Activated naive CD8-positive, alpha-beta T cell (primary cell): ENCODE measurements around the gene ATL2.

Experiments used
- H3K27ac Mint-ChIP-seq: one replicate; pipeline ENCODE4 v1.8.0; 2021; ENCODE audit warnings: mixed read lengths
- H3K27me3 Mint-ChIP-seq: one replicate; pipeline ENCODE4 v1.8.0; 2021; ENCODE audit warnings: mixed read lengths
- H3K36me3 Mint-ChIP-seq: one replicate; pipeline ENCODE4 v1.8.0; 2021; ENCODE audit warnings: mixed read lengths
- H3K4me1 Mint-ChIP-seq: one replicate; pipeline ENCODE4 v1.8.0; 2021; ENCODE audit warnings: low read depth, mixed read lengths
- H3K4me3 Mint-ChIP-seq: one replicate; pipeline ENCODE4 v1.8.0; 2021; ENCODE audit warnings: mild to moderate bottlenecking, mixed read lengths
- H3K9me3 Mint-ChIP-seq: one replicate; pipeline ENCODE4 v1.8.0; 2021; ENCODE audit warnings: low read depth, mixed read lengths

ATL2 gene

GRCh38 chr2:38375696-38376345 lies 1.3 kb downstream of the ATL2 start:
- Mint-ChIP-seq H3K36me3 (no peaks in the 10 kb centered on the region), H3K27ac (peak overlapping the region; percentile 94), H3K4me3 (peak overlapping the region; percentile 96), H3K4me1 (peaks cover 70% of the 10 kb centered on the region), H3K9me3 (no peaks in the 10 kb centered on the region), H3K27me3 (no peaks in the 10 kb centered on the region)

DNA sequence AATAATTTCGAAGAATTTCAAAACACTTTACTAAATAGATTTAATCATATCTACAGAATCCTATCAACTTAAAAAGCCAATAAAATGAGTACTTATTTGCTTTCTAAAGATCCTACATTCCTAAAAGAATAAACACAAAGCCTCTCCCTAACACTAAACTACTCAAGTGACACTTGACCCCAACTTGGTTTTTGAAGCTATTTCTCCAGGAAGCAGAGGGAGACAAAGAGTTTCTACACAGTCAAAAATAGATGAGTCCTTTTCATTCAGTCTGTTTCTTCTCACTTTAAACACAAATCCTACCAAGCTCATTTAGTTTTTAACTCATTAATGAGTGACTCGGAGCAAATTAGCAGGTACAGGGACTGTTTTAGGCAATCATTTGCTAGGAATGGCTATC lies 2.1 kb downstream of the ATL2 start:
- peak overlapping the region; percentile 17 for H3K27ac Mint-ChIP-seq
- no peaks in the 10 kb centered on the region for H3K36me3 Mint-ChIP-seq
- no peaks in the 10 kb centered on the region for H3K27me3 Mint-ChIP-seq
- H3K4me1 Mint-ChIP-seq, result peaks cover 64% of the 10 kb centered on the region
- peak overlapping the region; percentile 96 for H3K4me3 Mint-ChIP-seq
- H3K9me3 Mint-ChIP-seq, result no peaks in the 10 kb centered on the region

DNA sequence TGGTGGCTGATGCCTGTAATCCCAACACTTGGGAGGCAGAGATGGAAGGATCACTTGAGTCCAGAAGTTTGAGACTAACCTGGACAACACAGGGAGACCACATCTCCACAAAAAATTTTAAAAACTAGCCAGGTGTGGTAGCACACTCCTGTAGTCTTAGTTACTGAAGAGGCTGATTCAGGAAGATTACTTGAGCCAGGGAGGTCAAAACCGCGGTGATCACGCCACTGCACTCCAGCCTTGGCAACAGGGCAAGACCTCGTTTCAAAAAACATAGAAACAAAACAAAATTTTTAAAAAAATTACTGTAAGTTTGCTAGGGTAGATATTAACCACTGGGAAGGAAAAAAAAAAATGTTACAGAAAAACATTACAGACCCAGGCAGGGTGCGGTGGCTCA lies 5.8 kb downstream of the ATL2 start:
- Mint-ChIP-seq H3K4me3 (no peak overlapping the region), H3K9me3 (no peaks in the 10 kb centered on the region), H3K4me1 (peaks cover 58% of the 10 kb centered on the region), H3K27ac (no peak overlapping the region), H3K27me3 (no peaks in the 10 kb centered on the region), H3K36me3 (no peaks in the 10 kb centered on the region)

- H3K4me3 Mint-ChIP-seq, result no peak overlapping the region
- H3K4me1 Mint-ChIP-seq, result peaks cover 57% of the 10 kb centered on the region
- H3K27me3 Mint-ChIP-seq, result no peaks in the 10 kb centered on the region
- H3K9me3 Mint-ChIP-seq, result no peaks in the 10 kb centered on the region
- H3K36me3 Mint-ChIP-seq, result no peaks in the 10 kb centered on the region
- H3K27ac Mint-ChIP-seq, result no peak overlapping the region
Measured at GRCh38 chr2:38370664-38371063, 6.4 kb downstream of the ATL2 start.

DNA sequence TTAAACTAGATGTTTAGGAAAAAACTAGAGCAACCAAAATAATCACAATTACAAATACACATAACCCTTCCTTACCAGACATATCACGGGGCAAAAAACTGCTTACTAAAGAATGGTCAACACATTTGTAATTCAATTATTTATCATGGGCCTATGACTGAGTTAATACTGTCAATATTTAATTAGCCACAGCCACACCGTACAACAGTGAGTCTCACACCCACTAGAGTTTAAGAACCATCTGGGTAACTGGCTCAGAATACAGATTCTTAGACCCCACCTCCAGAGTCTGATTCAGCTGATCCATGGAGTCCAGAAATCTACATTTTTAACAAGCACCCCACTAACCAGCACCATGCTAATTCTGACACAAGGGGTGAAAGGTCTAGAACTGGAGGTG lies 14.8 kb downstream of the ATL2 start:
- Mint-ChIP-seq H3K36me3 (no peaks in the 10 kb centered on the region), H3K27me3 (no peaks in the 10 kb centered on the region), H3K4me3 (no peak overlapping the region), H3K27ac (no peak overlapping the region), H3K9me3 (no peaks in the 10 kb centered on the region), H3K4me1 (peaks cover 44% of the 10 kb centered on the region)

GRCh38 chr2:38360177-38360576 lies 16.9 kb downstream of the ATL2 start:
- H3K27me3 Mint-ChIP-seq, result no peaks in the 10 kb centered on the region
- H3K4me3 Mint-ChIP-seq, result no peak overlapping the region
- H3K36me3 Mint-ChIP-seq, result peaks cover 3% of the 10 kb centered on the region
- H3K4me1 Mint-ChIP-seq, result peaks cover 29% of the 10 kb centered on the region
- no peak overlapping the region for H3K27ac Mint-ChIP-seq
- no peaks in the 10 kb centered on the region for H3K9me3 Mint-ChIP-seq

GRCh38 chr2:38353402-38353801 lies 23.7 kb downstream of the ATL2 start:
- peaks cover 29% of the 10 kb centered on the region for H3K4me1 Mint-ChIP-seq
- H3K4me3 Mint-ChIP-seq, result peak overlapping the region; percentile 51
- H3K36me3 Mint-ChIP-seq, result peaks cover 18% of the 10 kb centered on the region
- H3K27me3 Mint-ChIP-seq, result no peaks in the 10 kb centered on the region
- no peak overlapping the region for H3K27ac Mint-ChIP-seq
- H3K9me3 Mint-ChIP-seq, result no peaks in the 10 kb centered on the region

- no peak overlapping the region for H3K4me3 Mint-ChIP-seq
- peaks cover 18% of the 10 kb centered on the region for H3K36me3 Mint-ChIP-seq
- no peak overlapping the region for H3K27ac Mint-ChIP-seq
- no peaks in the 10 kb centered on the region for H3K27me3 Mint-ChIP-seq
- H3K4me1 Mint-ChIP-seq, result peaks cover 29% of the 10 kb centered on the region
- no peaks in the 10 kb centered on the region for H3K9me3 Mint-ChIP-seq
Measured at GRCh38 chr2:38352336-38352735, 24.7 kb downstream of the ATL2 start.

- H3K27me3 Mint-ChIP-seq, result no peaks in the 10 kb centered on the region
Measured at GRCh38 chr2:38345323-38346038, 31.6 kb downstream of the ATL2 start.

DNA sequence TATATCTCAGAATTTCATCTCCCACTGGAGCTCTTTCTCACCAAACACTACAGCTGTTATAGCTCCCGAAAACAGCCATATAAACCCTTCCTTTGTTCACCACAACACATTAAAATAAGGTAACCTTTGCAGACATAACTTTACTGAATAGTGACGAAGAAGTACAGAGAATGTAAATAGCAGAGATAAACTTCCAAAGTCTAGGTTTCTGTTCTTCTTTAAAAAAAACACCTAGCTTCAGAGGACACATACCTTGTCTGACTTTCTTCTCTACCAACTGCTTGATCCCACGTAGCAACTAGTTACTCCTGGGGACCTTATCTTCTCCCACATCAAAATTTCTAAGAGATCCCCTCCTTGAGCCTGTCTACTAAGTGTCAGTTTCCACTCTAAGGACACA lies 32.3 kb downstream of the ATL2 start:
- Mint-ChIP-seq H3K4me1 (peaks cover 2% of the 10 kb centered on the region), H3K36me3 (peaks cover 15% of the 10 kb centered on the region), H3K27ac (no peak overlapping the region), H3K9me3 (peaks cover 4% of the 10 kb centered on the region), H3K27me3 (no peaks in the 10 kb centered on the region), H3K4me3 (no peak overlapping the region)

More at GRCh38 chr2:38345323-38346038, 31.6 kb downstream of the ATL2 start:
- Mint-ChIP-seq H3K9me3 (peaks cover 4% of the 10 kb centered on the region), H3K36me3 (peaks cover 19% of the 10 kb centered on the region), H3K27ac (no peak overlapping the region), H3K4me3 (no peak overlapping the region), H3K4me1 (peaks cover 7% of the 10 kb centered on the region)

GRCh38 chr2:38343212-38343611 lies 33.9 kb downstream of the ATL2 start:
- Mint-ChIP-seq H3K27ac (no peak overlapping the region), H3K9me3 (peaks cover 4% of the 10 kb centered on the region), H3K4me1 (peaks cover 4% of the 10 kb centered on the region), H3K36me3 (peaks cover 19% of the 10 kb centered on the region), H3K27me3 (no peaks in the 10 kb centered on the region), H3K4me3 (no peak overlapping the region)

DNA sequence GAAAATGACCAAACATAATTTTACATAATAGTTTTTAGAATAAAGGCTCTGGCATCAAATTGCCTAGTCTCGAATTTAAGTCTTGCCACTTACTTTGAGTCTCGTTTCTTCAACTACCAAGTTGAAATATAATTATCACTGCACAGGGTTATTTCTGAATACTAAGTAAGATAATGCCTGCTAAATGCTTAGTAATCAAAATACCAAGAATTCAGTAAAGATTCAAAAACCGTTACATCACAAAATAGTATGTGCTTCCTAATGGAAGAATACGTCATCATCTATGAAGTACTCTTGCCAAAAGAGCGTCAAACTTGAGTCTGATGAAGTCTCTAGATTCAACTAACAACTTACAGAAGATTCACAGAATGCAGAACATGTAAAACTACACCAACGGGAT lies 40.5 kb downstream of the ATL2 start:
- no peaks in the 10 kb centered on the region for H3K27me3 Mint-ChIP-seq
- no peak overlapping the region for H3K4me3 Mint-ChIP-seq
- peaks cover 2% of the 10 kb centered on the region for H3K4me1 Mint-ChIP-seq
- H3K27ac Mint-ChIP-seq, result no peak overlapping the region
- peaks cover 15% of the 10 kb centered on the region for H3K36me3 Mint-ChIP-seq
- H3K9me3 Mint-ChIP-seq, result no peaks in the 10 kb centered on the region

DNA sequence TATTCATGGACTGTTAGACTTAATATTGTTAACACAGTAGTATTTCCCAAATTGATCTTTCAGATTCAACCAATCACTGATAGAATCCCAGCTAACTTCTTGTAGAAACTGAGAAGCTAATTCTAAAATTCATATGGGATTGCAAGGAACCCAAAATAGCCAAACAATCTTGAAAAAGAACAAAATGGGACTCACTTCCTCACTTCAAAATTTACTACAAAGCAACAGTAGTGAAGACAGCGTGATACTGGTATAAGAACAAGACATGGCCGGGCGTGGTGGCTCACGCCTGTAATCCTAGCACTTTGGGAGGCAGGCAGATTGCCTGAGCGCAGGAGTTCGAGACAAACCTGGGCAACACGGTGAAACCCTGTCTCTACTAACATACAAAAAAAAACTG lies 46.3 kb downstream of the ATL2 start:
- H3K27ac Mint-ChIP-seq, result no peak overlapping the region
- peaks cover 16% of the 10 kb centered on the region for H3K36me3 Mint-ChIP-seq

DNA sequence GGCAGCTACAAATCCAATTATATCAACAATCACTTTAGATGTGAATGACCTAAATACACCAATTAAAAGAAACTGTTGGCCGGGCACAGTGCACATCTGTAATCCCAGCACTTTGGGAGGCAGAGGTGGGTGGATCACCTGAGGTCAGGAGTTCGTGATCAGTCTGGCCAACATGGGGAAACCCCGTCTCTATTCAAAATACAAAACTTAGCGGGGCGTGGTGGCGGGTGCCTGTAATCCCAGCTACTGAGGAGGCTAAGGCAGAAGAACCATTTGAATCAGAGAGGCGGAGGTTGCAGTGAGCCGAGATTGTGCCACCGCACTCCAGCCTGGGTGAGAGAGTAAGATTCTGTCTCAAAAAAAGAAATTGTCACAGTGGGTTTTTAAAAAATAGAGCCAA lies 49.5 kb downstream of the ATL2 start:
- H3K9me3 Mint-ChIP-seq, result no peaks in the 10 kb centered on the region
- peaks cover 35% of the 10 kb centered on the region for H3K4me1 Mint-ChIP-seq
- H3K4me3 Mint-ChIP-seq, result no peak overlapping the region
- H3K27me3 Mint-ChIP-seq, result no peaks in the 10 kb centered on the region
- H3K36me3 Mint-ChIP-seq, result peaks cover 20% of the 10 kb centered on the region
- no peak overlapping the region for H3K27ac Mint-ChIP-seq

More for the DNA sequence above, 46.3 kb downstream of the ATL2 start:
- H3K9me3 Mint-ChIP-seq, result no peaks in the 10 kb centered on the region
- no peaks in the 10 kb centered on the region for H3K27me3 Mint-ChIP-seq
- H3K4me3 Mint-ChIP-seq, result no peak overlapping the region
- peaks cover 27% of the 10 kb centered on the region for H3K4me1 Mint-ChIP-seq

DNA sequence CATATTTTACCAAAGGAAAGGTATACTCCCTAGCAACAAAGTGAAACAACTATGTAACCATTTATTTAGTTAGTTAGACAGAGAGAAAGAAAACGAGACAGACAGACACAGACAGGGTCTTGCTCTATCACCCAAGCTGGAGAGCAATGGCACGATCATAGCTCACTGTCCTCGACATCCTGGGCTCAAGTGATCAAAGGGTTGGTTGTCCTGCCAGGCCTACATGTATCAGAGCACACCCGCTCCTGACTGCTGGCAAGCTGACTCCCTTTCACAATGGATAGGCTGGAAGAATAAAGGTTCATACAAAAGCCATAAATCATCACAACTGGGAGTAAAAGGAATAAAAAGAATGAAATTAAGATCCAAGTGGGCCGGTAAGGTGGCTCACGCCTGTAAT lies 53.5 kb downstream of the ATL2 start:
- Mint-ChIP-seq H3K4me1 (peaks cover 38% of the 10 kb centered on the region), H3K4me3 (no peak overlapping the region), H3K27me3 (no peaks in the 10 kb centered on the region), H3K9me3 (no peaks in the 10 kb centered on the region), H3K27ac (no peak overlapping the region), H3K36me3 (peaks cover 12% of the 10 kb centered on the region)
